Smooth muscle cell (in vitro differentiated cells): ENCODE results near the gene CSF1. TPM values are rescaled to one million over a fixed set of nuclear protein-coding genes. Genes with fewer than 3 reads are reported as not detected.

Experiments
- DNase-seq: peaks from one replicate; lab custom pipeline; 2025; ENCODE audit not compliant: unreplicated experiment; lab: John Stamatoyannopoulos, UW
- H2AFZ ChIP-seq: fragments of 200-600 bp; sonication (generic); 2 replicates; pipeline ENCODE4 v1.6.0; 2016; ENCODE audit warnings: antibody characterized with exemption, low read depth, mild to moderate bottlenecking
- H3F3A ChIP-seq: fragments of 200-600 bp; sonication (generic); 2 replicates; pipeline ENCODE4 v1.6.0; 2017; ENCODE audit warnings: antibody characterized with exemption, low read depth
- H3K27ac ChIP-seq: fragments of 200-600 bp; sonication (generic); 2 replicates; pipeline ENCODE4 v1.5.1; 2016; ENCODE audit warnings: low read depth, mild to moderate bottlenecking
- H3K27me3 ChIP-seq: fragments of 200-600 bp; sonication (generic); 2 replicates; pipeline ENCODE4 v1.6.1; 2016; ENCODE audit warnings: low read depth, mild to moderate bottlenecking
- H3K36me3 ChIP-seq: fragments of 200-600 bp; sonication (generic); 2 replicates; pipeline ENCODE4 v1.5.1; 2016; ENCODE audit warnings: low read depth
- H3K4me1 ChIP-seq: fragments of 200-600 bp; sonication (generic); 2 replicates; pipeline ENCODE4 v1.5.1; 2016; ENCODE audit warnings: low read depth
- H3K4me2 ChIP-seq: fragments of 200-600 bp; sonication (generic); 2 replicates; pipeline ENCODE4 v1.6.0; 2016; ENCODE audit warnings: mild to moderate bottlenecking
- H3K4me3 ChIP-seq: fragments of 200-600 bp; sonication (generic); 2 replicates; pipeline ENCODE4 v1.5.1; 2016; ENCODE audit warnings: mild to moderate bottlenecking
- H3K79me2 ChIP-seq: fragments of 200-600 bp; sonication (generic); 2 replicates; pipeline ENCODE4 v1.6.0; 2016; ENCODE audit warnings: low read depth, mild to moderate bottlenecking
- H3K9ac ChIP-seq: fragments of 200-600 bp; sonication (generic); 2 replicates; pipeline ENCODE4 v1.6.0; 2016; ENCODE audit warnings: low read depth
- H3K9me3 ChIP-seq: fragments of 200-600 bp; sonication (generic); replicated peaks from 2 replicates; pipeline ENCODE4 v1.5.1; 2016; ENCODE audit warnings: low read depth
- H4K20me1 ChIP-seq: fragments of 200-600 bp; sonication (generic); 2 replicates; pipeline ENCODE4 v1.6.0; 2016; ENCODE audit warnings: low read depth
- WGBS: methylation state at CpG from one replicate; pipeline ENCODE4 v1.1.7; 2016; ENCODE audit warnings: low lambda C conversion rate; 5-methylcytosine and 5-hydroxymethylcytosine counted together
- polyA plus RNA-seq: library from polyadenylated mRNA; unstranded; fragments of >200 nt; fragmentation: Nextera tagmentation; extraction: Ambion mirVana; gene quantifications from 2 replicates; pipeline ENCODE4 v1.2.1, GENCODE V29; 2016
- total RNA-seq: library from RNA; depleted of rRNA; stranded (reverse); fragments of >200 nt; gene quantifications from 2 replicates; pipeline ENCODE4 v1.2.3, GENCODE V29; 2014
- TF ChIP-seq, protein P1 (sequence below): fragments of 200-600 bp; sonication (generic); IDR thresholded peaks from 2 replicates; pipeline ENCODE4 v1.5.1; 2017; ENCODE audit warnings: borderline replicate concordance, mild to moderate bottlenecking, antibody characterized with exemption; ENCODE audit not compliant: insufficient read depth, poor library complexity, severe bottlenecking

The CSF1 gene
- total and polyA plus RNA-seq, 2 experiments from 2014 or later: 22.4 to 30.9 TPM

DNA sequence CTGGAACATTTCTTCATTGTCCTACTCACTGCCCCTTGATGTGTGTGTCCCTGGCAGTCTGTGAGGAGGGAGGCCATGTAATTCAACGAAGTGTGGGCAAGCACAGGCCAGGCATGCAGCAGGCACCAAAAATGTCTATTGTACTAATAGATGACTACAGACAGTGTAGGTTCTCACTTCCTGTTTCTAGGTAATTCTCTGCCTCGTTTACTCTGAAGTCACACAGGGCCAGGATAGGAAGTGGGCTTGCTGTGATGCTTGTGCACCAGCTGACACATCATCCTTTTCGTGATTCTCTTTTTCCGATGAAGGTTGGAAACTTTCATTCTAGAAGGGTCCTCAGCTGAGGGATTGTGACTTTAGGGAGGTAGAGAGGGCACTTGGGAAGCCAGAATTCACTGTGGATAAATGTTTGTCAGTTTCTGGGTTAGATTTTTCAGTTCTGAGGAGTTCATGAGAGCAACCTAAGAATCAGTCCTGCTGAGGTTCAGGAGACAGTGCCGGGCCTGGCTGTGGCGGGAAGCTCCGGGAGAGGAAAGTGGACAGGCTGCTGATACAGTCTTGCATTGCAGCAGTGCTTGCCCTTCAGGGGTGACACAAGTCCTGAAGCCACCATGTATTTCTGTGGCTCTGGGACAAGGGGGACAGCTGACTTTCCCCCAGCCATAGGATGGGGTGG lies 4.3 kb upstream of the CSF1 start:
- H2AFZ ChIP-seq: no peak overlapping the region
- 87% methylated on average over 7 of the region's 7 CpGs for WGBS
- H3K4me2 ChIP-seq: no peak overlapping the region

DNA sequence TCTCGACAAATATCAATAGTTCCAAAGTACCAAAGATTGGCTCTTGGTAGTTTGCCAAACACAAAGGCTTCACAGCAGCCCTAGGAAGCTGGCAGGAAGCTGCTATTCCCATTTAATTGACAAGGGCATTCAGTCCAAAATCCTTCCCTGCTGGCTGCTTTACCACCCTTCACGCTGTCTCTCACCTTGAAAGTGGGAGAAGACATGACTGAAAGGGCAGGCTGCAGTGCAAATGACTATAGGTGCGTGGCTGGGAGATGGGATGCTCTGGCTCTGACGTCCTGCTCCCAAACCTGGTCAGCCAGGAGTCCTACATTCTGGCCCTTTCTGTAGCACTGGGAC lies 3.8 kb upstream of the CSF1 start:
- no peak for DNase-seq
- Histone ChIP-seq H3K27me3 (no peaks in the 10 kb centered on the region), H3K4me1 (peaks cover 4% of the 10 kb centered on the region), H3K9ac (no peak overlapping the region), H3K79me2 (peaks cover 8% of the 10 kb centered on the region), H4K20me1 (peaks cover under 1% of the 10 kb centered on the region), H2AFZ (no peak overlapping the region), H3K27ac (no peak overlapping the region), H3F3A (no peaks in the 10 kb centered on the region), H3K9me3 (no peaks in the 10 kb centered on the region), H3K4me2 (no peak overlapping the region), H3K4me3 (no peak overlapping the region), H3K36me3 (no peaks in the 10 kb centered on the region)
- TF ChIP-seq, protein P1, sequence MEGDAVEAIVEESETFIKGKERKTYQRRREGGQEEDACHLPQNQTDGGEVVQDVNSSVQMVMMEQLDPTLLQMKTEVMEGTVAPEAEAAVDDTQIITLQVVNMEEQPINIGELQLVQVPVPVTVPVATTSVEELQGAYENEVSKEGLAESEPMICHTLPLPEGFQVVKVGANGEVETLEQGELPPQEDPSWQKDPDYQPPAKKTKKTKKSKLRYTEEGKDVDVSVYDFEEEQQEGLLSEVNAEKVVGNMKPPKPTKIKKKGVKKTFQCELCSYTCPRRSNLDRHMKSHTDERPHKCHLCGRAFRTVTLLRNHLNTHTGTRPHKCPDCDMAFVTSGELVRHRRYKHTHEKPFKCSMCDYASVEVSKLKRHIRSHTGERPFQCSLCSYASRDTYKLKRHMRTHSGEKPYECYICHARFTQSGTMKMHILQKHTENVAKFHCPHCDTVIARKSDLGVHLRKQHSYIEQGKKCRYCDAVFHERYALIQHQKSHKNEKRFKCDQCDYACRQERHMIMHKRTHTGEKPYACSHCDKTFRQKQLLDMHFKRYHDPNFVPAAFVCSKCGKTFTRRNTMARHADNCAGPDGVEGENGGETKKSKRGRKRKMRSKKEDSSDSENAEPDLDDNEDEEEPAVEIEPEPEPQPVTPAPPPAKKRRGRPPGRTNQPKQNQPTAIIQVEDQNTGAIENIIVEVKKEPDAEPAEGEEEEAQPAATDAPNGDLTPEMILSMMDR: no peak
- 82% methylated on average over 4 of the region's 4 CpGs for WGBS

More for the DNA sequence above, 4.3 kb upstream of the CSF1 start:
- Histone ChIP-seq H3K27me3 (no peaks in the 10 kb centered on the region), H3K4me3 (no peak overlapping the region), H3K4me1 (no peaks in the 10 kb centered on the region), H4K20me1 (no peaks in the 10 kb centered on the region), H3K9me3 (no peaks in the 10 kb centered on the region), H3F3A (no peaks in the 10 kb centered on the region), H3K79me2 (peaks cover 2% of the 10 kb centered on the region), H3K27ac (no peak overlapping the region), H3K9ac (no peak overlapping the region), H3K36me3 (no peaks in the 10 kb centered on the region)
- TF ChIP-seq, protein P1: no peak
- DNase-seq: no peak

DNA sequence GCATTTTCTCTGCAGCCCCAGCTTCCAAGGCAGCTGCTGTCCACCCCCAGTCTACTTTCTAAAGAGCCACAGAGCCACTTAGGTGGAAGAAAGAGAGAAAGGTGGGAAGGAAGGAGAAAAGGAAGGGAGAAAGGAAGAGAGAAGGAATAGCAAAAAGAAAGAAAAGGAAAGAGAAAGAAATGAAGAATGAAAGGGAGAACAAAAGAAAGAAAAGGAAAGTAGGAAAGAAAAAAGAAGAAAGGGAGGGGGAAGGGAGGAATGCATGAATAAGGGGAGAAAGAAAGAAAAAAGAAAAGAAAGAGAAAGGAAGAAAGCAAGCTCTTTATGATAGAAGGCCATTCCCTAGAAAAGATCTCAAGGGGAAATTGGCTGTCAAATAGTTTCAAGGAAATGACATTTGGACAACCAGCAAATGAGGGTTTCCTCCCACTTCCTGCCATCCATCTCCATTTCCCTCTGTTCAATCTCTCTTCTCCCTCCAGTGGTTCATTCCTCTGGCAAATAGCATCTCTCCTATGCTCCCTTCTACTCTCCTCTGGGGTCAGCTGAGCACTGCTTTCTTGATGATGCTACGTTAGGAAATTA lies 3.4 kb upstream of the CSF1 start:
- Histone ChIP-seq H3K4me2 (no peak overlapping the region), H3K36me3 (no peaks in the 10 kb centered on the region), H3K9me3 (no peaks in the 10 kb centered on the region), H4K20me1 (peaks cover 6% of the 10 kb centered on the region), H3K4me1 (peaks cover 5% of the 10 kb centered on the region), H3K4me3 (no peak overlapping the region), H3F3A (no peaks in the 10 kb centered on the region), H3K27ac (no peak overlapping the region), H3K27me3 (no peaks in the 10 kb centered on the region), H3K79me2 (peaks cover 12% of the 10 kb centered on the region), H2AFZ (no peak overlapping the region), H3K9ac (no peak overlapping the region)
- WGBS: 100% methylated on average over 1 of the region's 1 CpG
- no peak for DNase-seq
- TF ChIP-seq, protein P1: no peak

DNA sequence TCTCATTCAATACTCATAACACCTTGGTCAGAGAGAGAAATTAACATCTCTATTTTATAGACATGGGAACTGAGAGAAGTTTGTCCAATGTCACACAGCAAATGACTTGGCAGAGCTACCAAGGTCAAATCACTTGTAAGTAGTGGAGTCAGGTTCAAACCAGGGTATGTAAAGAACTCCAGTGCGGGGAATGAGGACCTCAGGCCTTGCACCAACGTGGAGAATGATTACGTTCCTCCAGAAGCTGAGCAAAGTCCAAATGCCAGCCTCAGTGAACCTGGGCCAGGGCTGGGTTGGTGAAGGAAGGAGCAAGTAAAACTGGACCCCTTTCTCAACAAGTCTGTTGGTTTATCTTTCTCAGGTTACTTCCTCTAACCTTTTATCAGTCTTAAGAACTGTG lies 1.8 kb upstream of the CSF1 start:
- H2AFZ ChIP-seq: no peak overlapping the region
- peaks cover 21% of the 10 kb centered on the region for H4K20me1 ChIP-seq
- no peak overlapping the region for H3K9ac ChIP-seq
- no peak overlapping the region for H3K4me2 ChIP-seq
- 94% methylated on average over 3 of the region's 3 CpGs for WGBS
- peaks cover 28% of the 10 kb centered on the region for H3K79me2 ChIP-seq
- H3K27me3 ChIP-seq: no peaks in the 10 kb centered on the region
- no peak overlapping the region for H3K4me3 ChIP-seq
- TF ChIP-seq, protein P1: no peak
- H3K4me1 ChIP-seq: peaks cover 5% of the 10 kb centered on the region
- no peak overlapping the region for H3K27ac ChIP-seq
- H3K9me3 ChIP-seq: no peaks in the 10 kb centered on the region
- no peaks in the 10 kb centered on the region for H3F3A ChIP-seq
- no peaks in the 10 kb centered on the region for H3K36me3 ChIP-seq
- no peak for DNase-seq
